Measurements from ENCODE around the gene GMCL1. TPM values are rescaled to one million over a fixed set of nuclear protein-coding genes. Genes with fewer than 3 reads are reported as not detected.

The GMCL1 gene
- total and polyA plus RNA-seq, 9 of the 15 experiments (the other 6 are each of a cell fraction or from before 2014, with no cell fraction given) = 7.0 to 27.3 (median 15.4) TPM

GRCh38 chr2:69784228-69784627 is 45.2 kb upstream of the GMCL1 start:
- Histone ChIP-seq H3K4me1 (replicated peaks in 1 of 2; ENCODE audit: control insufficient read depth in 2 of 2, insufficient read depth in 2 of 2, low read length in 2 of 2) (peaks cover 0 to 8% of the 10 kb centered on the region in 2 experiments; a peak in 3 of 5 replicates), H3K4me3 (no peak overlapping the region), H3K9ac (ENCODE audit: insufficient read depth in 1 of 2, low read depth in 2 of 2, low read length in 2 of 2) (no peak overlapping the region), H2AFZ (ENCODE audit: low read depth, low read length) (no peak overlapping the region), H3K36me3 (ENCODE audit: control insufficient read depth, insufficient read depth, low read length) (no peaks in the 10 kb centered on the region), H3K27me3 (ENCODE audit: control insufficient read depth in 2 of 2, insufficient read depth in 2 of 2, low read length in 2 of 2) (no peaks in the 10 kb centered on the region), H3K79me2 (ENCODE audit: control insufficient read depth, insufficient read depth, low read length) (no peaks in the 10 kb centered on the region), H3K9me3 (replicated peaks; ENCODE audit: control insufficient read depth, insufficient read depth, low read depth, low read length) (no peaks in the 10 kb centered on the region), H4K20me1 (replicated peaks; ENCODE audit: control insufficient read depth, insufficient read depth, low read length) (no peaks in the 10 kb centered on the region), H3K9me1 (ENCODE audit: control insufficient read depth, insufficient read depth, low read length) (no peaks in the 10 kb centered on the region), H3K27ac (ENCODE audit: extremely low read depth, low read depth, low read length) (no peak overlapping the region), H3K4me2 (ENCODE audit: insufficient read depth, low read length) (no peak overlapping the region)
- ChIA-PET CTCF (ENCODE audit: low intra/inter-chr PET ratio) (no interaction called here), POLR2A (interaction anchor here (1.5 kb wide), 1 partner anchor 10 kb away, joined by 6 read pairs; no protein-coding TSS in a partner anchor)
- FAIRE-seq = no peak
- no TSS peak for BruUV-seq (replicated peaks)
- no peak for DNase-seq (ENCODE audit: extremely low read depth in 1 of 4, low spot score in 3 of 4)
- in situ Hi-C loops (cut with MboI) = no loop called here
- WGBS (ENCODE audit: insufficient coverage, low coverage, missing lambda C conversion rate) = 44% methylated on average over 5 of the region's 5 CpGs
- intact Hi-C loops (cut with micrococcal nuclease) = no loop called here
- no peak for ATAC-seq
- TF ChIP-seq EHMT2 (IDR thresholded peaks at IDR 0.05) (no peak), ZNF507 (tag; conservative IDR thresholded peaks at IDR 0.05) (no peak), MECOM (CRISPR knock-in tag; IDR thresholded peaks at IDR 0.05) (no peak), KDM1A (IDR thresholded peaks at IDR 0.05) (no peak), RNF2 (IDR thresholded peaks at IDR 0.05) (no peak), SRSF3 (IDR thresholded peaks at IDR 0.05; ENCODE audit: insufficient read depth, low read length) (no peak), ZNF707 (CRISPR knock-in tag; conservative IDR thresholded peaks at IDR 0.05) (no peak), HOXB6 (CRISPR knock-in tag; IDR thresholded peaks at IDR 0.05; ENCODE audit: borderline replicate concordance) (no peak), CBX3 (IDR thresholded peaks at IDR 0.05; ENCODE audit: borderline replicate concordance in 1 of 2, low read length in 2 of 2) (no peak), PML (IDR thresholded peaks at IDR 0.05; ENCODE audit: low read length) (no peak), MTA3 (IDR thresholded peaks at IDR 0.05; ENCODE audit: borderline replicate concordance) (no peak), ESRRA (IDR thresholded peaks at IDR 0.05; ENCODE audit: borderline replicate concordance, low read depth) (no peak), JUNB (CRISPR knock-in tag; conservative IDR thresholded peaks at IDR 0.05) (no peak), HMG20A (CRISPR knock-in tag; conservative IDR thresholded peaks at IDR 0.05) (no peak), CBFA2T3 (IDR thresholded peaks at IDR 0.05) (no peak), PHF8 (IDR thresholded peaks at IDR 0.05; ENCODE audit: borderline replicate concordance, low read length) (no peak), NKRF (IDR thresholded peaks at IDR 0.05; ENCODE audit: borderline replicate concordance) (no peak), MLLT1 (IDR thresholded peaks at IDR 0.05) (no peak)
